ENCODE measurements around the gene ANXA8. TPM values are rescaled to one million over a fixed set of nuclear protein-coding genes. Genes with fewer than 3 reads are reported as not detected.
"Not testable (repeated sequence)": the region's sequence is repeated elsewhere in the genome, so short reads cannot be mapped to it uniquely, and the experiment has no call there.

The ANXA8 gene
- polyA plus RNA-seq, 4 donors = 0.28 TPM; not detected in 3

DNA sequence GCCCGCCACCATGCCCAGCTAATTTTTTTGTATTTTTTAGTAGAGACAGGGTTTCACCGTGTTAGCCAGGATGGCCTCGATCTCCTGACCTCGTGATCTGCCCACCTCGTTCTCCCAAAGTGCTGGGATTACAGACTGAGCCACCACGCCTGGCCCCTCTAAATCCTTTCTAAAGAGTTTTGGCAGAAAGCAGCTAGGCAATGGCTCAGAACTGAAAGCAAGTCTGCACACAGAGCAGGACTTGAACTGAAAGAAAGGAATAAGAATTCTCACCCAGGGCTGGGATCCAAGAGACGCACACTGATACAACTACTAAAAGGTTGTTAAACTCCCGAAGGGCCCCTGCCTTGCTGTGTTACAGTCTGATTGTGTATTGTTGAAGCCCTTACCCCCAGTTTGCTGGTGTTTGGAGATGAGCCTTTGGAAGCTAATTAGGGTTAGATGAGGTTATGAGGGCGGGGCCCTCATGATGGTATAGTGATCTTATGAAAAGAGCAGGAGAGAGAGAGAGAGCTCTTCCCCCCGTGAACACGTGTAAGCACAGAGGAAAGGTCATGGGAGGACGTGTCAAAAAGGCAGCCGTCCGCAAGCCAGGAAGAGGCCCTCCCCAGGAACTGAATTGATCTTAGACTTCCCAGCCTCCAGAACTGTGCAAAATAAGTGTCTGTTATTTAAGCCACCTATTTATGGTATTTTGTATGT lies 18.5 kb downstream of the ANXA8 start:
- DNase-seq (ENCODE audit: low read depth in 4 of 4, low spot score in 2 of 4) = not testable (repeated sequence)

DNA sequence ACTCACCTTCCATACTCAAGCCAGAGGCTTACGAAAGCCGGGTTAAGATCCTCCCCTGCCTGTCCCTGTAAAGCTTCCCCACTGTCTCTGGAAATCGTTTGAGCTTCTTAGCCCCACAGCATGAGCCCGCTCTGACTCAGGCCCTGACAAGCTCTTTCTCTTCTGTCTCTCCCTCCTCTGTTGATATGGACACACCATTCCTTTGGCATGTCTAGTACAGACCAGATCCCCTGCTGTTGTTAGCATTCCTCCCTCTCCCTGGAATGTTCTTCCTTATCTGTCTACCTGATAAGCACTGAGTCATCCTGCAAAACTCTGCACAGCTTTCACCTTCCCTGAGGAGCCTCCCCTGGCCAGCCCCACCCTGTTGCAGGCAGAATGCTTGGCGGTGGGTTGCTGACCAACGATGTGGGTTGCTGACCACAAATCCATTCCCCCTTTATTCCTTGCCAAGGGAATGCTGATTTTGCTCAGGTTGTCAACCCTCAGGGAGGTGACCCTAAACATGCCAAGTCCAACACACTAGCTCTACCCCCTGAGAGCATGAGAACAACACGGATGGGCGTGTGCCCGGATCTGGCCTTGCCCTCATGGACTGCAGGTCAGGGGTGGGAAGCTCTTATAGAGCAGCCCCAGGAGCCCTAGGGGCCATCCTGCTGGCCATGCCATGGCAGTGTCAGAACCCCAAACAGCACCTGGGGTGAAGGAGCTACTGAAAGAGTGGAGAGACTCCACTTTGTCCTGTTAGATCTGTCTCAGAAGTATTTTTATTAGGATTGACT lies 21.1 kb downstream of the ANXA8 start:
- not testable (repeated sequence) for DNase-seq (ENCODE audit: low read depth in 4 of 4, low spot score in 2 of 4)

DNA sequence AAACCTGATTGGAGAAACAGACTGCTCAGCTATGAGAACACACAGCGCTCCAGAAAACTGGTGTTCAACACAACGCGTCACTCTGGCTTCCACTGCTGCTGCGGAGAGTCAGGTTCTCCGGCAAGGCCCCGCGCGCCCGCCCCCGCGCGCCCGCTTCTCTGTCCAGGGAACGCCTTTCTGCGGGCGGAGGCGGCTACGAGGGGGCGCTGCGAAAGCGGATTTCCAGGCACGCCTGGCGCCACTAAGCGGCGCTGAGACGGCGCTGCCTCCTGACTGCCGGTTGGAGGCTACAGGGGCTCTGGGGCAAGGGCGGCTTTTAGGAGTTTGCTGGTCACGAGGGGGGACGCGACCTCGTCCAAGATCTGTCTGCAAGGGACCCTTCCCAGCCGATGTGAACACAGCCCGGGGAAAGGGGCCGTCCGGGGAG lies 22.6 kb downstream of the ANXA8 start:
- peak in 1 of 4 donors; percentile 39 for DNase-seq (ENCODE audit: low read depth in 4 of 4, low spot score in 2 of 4)

DNA sequence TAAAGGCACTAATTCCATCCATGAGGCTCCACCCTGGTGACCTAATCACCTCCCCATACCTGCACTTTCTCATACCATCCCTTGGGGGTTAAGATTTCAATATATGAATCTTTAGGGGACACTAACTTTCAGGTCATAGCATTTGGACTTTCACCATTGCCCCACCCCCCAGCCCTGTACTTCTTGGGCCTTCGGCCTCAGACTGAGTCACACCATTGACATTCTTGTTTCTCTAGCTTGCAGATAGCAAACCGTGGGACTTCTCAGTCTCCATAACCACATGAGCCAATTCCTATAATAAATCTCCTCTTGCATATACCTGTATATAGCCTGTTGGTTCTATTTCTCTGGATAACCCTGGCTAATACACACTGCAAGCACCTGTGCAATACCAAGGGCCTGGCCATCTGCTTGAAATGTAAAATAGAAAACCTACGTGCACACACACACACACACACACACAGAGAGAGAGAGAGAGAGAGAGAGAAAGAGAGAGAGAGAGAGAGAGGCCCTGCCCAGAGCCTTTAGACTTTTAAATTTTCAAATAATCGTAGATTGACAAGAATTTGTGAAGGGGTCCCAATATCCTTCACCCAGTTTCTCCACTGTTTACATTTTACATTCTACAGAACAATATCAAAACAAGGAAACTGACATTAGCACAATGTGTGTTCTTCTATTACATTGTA lies 25.3 kb downstream of the ANXA8 start:
- DNase-seq (ENCODE audit: low read depth in 4 of 4, low spot score in 2 of 4) = no peak

DNA sequence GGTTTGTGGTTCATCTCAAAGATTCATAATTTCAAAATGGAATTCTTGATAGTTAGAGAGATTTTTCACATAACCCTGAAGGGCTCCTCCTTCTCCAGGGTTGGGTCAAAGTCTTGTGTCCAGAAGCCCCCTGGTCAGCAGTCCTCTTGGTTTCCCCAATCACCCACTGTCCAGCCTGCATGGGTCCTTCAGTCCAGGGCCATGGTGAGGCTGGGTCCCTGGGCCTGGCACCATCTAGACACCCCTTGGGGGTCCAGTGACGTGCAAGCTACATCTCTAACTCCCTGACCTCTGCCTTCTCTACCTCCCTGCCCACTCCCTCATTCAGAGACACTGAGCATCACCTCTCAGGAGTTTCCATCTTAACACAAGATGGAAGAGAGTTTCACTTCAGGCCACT lies 26.1 kb downstream of the ANXA8 start:
- DNase-seq (ENCODE audit: low read depth in 4 of 4, low spot score in 2 of 4) = no peak

DNA sequence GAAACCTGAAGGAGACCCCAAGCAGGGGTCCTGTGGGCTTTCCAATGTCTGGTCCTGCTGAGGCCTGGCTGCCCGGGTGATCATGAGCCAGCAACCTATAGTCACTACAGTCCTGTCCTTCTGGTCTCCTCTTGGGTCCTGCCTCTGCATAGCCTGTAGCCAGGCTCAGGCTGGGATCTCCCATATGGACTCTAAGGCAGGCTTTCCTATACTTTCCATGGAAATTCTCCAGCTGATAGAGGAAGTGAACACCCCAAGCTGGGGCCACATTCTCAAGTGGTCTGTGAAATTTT lies 26.4 kb downstream of the ANXA8 start:
- DNase-seq (ENCODE audit: low read depth in 4 of 4, low spot score in 2 of 4) = no peak

DNA sequence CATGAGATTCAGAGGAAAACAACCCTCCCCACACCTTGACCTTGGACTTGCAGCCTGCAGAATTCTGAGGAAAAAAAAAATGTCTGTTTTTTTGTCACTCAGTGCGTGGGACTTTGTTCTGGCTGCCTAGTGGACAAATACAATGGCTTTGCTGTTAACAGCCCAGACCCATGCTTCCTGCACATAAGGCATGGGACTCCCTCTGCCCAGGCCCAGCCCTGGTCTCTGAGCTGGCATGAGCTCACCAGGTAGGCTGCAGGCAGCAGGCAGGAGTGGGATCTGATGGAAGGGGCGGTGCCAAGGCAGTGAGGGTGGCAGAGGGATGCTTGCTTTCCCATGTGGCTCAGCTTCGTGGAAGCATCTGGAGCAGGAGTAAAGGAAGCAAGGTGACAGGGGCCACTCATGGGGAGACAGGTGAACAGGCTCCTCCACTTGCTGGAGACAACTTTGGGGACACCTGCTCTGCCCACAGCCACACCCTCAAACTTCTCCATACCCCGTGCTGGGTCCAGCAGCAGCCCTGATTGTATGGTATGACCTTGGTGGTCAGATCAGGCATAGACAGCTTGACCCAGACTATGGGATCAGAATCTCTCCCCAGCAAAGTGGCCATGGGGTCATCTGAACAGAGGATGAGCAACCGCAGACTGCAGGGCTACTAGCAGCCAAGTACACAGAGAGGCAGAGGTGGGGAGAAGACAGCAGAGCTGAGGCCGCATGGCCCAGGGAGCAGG lies 27.0 kb downstream of the ANXA8 start:
- DNase-seq (ENCODE audit: low read depth in 4 of 4, low spot score in 2 of 4) = no peak

DNA sequence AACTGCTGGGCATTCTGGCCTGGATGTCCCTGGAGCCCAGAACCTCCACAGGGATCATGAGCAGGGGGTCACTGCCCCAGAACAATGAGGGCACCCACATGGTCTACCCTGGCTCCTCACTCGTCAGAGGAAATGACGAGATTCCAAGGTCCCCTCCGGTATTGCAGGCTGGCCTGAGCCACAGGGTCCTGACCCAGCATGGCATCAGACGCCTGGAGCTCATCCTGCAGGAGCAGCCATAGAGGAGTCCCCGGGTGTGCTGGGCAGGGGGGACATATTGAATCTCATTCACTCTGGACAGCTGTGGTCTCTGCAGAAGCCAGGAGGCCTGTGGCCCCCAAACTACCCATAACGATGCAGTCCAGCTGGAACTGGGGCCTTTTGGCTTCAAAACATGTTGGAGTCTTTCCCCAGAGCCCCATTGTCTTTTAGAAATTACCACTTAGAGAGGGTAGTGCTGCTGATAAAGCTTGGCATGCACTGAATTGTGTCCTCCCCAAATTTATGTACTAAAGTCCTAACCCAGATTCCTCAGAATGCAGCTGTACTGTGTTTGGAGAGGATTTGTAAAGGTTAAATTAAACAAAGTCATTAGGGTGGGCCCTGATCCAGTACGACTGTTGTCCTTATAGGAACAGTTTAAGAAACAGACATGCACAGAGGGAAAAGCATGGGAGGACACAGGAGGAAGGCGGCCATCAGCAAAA lies 27.7 kb downstream of the ANXA8 start:
- peak in 3 of 4 donors; percentile 7 to 28 (median 18) for DNase-seq (ENCODE audit: low read depth in 4 of 4, low spot score in 2 of 4)

DNA sequence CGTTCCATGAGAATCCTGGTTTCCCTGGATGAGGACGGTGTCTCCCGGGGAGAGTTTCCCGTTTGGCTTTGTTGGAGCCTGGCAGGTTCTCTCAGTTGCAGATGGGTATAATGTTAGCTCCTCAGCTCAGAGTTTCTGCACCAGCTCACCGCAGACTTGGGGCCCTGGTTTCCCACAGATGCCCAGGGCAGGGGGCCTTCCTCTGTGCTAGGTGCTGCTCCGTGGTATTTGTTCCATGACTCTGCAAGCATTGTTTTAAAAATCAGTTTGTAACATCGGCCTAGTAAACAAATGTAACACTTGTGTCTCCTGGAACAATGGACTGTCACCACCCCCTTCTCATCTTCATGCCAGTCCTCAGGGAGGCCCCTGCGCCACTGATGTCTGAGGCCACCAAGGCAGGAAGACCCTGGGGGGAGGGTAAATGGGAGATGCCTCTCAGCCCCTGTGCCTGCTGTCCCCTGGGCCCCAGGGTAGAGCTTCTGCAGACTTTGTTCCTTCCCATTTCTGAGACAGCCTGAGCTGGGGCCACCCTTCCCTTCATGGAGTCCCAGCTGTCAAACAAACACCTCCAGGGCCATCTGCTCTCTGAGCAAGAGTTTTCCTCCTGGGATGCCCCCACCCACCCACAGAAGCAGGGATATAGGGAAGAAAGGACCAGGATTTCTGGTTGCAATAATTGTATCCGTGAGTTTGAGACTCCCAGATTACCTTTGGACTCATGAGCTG lies 28.4 kb downstream of the ANXA8 start:
- not testable (repeated sequence) for DNase-seq (ENCODE audit: low read depth in 4 of 4, low spot score in 2 of 4)

DNA sequence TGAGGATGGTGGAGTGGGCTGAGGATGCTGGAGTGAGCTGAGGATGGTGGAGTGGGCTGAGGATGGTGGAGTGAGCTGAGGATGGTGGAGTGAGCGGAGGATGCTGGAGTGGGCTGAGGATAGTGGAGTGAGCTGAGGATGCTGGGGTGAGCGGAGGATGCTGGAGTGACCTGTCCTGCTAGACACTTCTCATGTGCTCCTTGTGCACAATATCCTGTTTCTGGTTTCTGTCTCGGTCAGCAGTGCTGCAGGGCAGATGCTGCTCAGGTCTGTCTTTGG lies 29.2 kb downstream of the ANXA8 start:
- DNase-seq (ENCODE audit: low read depth in 4 of 4, low spot score in 2 of 4) = no peak

DNA sequence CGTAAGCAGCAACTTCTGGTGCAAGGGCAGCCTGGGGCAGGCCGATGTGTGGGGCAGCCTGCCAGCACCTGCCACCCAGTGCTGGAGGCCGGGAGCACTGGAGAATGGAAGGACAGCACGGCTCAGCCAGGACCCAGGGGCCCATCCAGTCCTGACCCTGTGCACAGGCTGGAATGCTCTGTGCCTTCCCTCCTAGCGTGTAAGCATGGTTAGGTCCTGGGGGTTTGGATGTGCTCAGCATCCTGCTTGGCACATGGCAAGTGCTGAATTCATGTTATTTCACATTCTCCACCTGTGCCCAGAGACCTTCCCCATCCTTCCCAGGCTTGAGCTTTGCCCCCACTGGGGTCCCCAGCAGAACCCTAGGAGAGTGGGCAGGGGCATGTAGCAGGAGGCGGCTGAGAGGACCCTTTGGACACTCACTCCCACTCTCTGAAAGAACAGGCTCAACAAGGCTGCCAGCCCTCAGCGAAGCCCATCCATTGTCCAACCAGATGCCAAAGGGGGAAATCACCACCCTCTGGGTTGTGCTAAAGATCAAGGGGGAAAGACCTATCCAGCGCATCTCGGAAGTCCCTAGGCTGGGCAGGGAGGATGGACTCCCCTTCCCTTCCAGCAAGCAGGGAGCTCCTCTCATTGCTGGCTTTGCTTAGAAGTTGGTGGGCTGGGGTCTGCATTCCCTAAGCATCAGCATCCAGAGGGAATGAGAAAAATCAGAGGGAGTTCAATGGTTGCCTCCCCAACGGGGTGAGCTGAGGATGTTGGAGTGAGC lies 29.7 kb downstream of the ANXA8 start:
- DNase-seq (ENCODE audit: low read depth in 4 of 4, low spot score in 2 of 4) = no peak

DNA sequence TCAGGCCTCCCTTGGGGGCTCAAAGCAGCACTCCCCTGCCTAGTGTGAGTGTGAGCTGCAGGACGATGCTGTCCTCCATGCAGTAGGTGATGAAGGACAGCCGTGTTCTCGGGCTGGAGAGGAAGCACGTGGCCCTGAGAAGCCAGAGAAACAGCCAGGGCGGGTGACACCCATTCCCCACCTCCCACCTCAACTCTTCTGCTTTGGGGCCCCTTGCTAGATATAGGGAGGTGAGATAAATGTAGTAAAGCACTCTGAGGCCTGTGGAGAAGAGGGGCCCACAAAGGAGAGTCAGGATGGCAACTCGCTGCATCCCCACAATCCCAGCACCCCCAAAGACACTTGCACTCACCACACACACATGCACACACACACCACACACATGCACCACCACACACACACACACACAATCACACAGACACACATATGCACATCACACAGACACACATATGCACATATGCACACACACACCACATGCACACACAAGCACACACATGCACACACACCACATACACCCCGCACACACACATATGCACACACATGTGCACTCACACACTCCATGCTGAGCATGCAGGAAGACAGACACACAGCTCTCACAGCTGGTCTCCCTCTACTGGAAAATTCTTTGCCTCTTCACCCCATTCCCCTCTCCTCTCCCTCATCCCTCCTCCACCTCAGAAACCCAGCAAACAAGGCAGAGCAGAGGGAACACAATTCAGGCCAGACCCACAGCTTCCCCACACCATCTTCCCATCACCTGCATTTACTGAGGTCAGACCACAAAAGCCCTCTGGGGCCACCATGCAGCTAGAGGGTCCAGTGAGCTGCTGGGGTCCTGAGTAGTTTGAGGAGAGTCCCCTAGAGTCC lies 30.5 kb downstream of the ANXA8 start:
- DNase-seq (ENCODE audit: low read depth in 4 of 4, low spot score in 2 of 4) = no peak

DNA sequence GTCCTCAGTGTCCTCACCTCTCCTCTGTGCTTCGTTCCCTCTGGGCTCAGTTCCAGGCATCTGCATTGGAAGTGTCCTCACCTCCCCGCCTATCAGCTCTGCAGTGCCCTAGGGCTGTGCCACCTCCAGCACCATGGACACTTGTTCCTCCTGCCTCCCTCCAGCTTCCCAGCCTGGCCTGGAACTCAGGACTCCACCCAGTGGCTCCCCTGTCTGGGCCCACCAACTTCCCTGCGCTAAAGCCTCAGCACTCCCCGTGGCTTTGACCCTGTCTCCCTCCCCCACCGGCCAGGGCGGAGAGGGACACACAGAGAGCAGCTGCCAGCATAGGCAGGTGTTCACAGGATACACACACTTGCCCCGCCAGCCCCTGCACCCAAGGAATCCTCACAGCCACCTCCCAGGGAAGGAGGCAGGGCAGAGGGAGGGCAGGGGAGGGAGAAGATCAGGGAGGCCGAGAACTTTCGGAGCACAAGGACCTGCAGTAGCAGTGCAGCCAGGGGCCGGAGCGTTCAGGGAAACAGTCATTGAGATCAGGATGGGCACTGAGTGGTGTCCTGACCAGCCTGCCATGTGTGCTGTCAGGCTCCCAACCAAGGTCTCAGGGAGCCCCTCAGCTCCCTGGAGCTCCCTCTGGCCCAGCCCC lies 31.3 kb downstream of the ANXA8 start:
- DNase-seq (ENCODE audit: low read depth in 4 of 4, low spot score in 2 of 4) = no peak

DNA sequence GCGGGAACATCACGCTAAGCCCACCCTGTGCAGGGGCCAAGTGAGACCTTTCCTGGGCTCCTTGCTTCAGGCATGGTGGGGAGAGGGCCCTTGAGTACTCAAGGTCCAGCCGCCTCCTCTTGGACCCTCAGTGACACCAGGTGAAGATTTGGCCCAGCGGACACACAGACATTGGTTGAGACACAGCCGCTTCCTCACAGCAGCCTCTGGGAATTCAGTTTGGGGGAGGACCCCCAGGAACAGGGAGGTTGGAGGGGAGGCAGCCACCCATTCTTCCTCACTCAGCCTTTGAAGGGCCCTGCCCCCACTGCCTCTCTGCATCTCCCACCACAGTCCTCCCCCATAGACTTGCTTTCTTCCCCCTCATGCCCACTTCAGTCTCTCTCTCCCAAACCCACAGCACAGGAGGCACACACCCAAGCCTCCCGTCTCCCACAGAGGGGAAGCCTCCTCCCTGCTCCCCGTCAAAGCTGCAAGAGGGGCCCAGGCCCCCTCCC lies 31.9 kb downstream of the ANXA8 start:
- DNase-seq (ENCODE audit: low read depth in 4 of 4, low spot score in 2 of 4) = no peak

DNA sequence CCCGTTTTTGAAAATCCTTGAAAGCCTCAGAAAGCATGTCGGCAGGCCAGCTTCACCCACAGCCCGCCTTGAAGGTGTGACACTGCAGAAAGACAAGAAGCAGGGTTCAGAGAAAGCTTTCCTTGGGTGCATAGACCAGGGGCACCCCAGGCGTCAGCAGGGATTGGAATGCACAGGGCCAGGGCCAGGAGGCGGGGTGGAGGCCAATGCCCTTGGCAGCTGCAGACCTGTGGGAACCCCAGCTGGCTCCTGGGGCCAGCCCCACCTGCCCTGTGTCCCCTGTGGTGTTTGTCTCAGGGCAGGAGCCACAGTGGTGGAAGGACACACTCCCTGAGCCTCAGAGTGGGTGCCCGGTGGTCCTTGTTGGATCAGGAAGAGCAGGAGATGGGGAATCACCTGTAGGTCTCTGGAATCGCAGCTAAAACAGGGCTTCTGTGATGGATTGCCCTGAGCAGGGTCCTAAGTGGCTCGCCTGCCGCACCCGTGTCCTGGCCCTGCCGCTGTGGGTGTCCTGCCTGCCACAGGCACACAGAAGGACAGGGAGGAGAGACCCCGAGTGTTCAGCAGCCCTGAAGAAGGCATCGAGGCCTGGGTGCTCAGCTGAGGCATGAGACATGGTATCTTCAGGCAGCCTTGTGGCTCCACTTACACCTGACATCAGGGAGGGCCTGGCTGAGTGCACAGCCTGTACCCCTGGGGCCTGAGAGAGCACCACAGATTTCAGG lies 32.5 kb downstream of the ANXA8 start:
- no peak for DNase-seq (ENCODE audit: low read depth in 4 of 4, low spot score in 2 of 4)

DNA sequence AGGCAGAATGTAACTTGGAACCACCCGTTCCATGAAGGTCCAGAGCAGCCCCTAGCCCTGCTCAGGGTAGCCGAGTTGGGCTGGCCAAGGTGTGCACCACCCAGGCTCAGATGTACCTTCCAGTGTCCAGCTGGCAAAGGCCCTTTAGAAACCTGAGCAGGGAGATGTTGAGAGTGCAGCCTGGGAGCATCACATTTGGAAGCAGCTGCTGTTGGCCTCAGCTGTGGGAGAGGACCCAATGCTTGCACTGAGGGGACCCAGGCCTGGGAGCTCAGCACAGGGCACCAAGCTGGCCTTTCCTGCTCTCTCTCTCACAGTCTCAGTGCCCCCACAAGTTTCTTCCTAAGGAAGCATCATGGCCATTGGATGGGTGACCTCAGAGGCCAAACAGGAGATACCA lies 33.5 kb downstream of the ANXA8 start:
- no peak for DNase-seq (ENCODE audit: low read depth in 4 of 4, low spot score in 2 of 4)

DNA sequence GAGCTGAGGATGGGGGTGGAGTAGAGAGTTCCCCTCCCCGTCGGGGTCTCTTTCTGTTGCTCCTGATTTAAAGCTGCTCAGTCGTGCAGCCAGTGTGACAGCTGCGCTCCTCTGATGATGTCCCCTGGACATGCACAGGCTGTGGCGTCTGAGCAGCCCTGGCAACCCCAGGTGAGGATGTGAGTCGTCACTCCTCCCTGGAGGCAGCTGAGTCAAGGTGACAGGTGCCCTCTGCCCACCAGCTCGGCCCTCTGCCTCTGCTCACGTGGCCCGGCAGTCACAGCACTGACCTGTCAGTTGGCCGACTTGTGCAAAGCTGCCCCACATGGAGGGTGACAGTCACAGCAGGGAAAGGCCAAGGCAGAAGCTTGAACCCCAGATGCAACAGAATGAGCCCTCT lies 33.9 kb downstream of the ANXA8 start:
- DNase-seq (ENCODE audit: low read depth in 4 of 4, low spot score in 2 of 4) = no peak
